Measurements from ENCODE around the gene SLC16A7.

DNA sequence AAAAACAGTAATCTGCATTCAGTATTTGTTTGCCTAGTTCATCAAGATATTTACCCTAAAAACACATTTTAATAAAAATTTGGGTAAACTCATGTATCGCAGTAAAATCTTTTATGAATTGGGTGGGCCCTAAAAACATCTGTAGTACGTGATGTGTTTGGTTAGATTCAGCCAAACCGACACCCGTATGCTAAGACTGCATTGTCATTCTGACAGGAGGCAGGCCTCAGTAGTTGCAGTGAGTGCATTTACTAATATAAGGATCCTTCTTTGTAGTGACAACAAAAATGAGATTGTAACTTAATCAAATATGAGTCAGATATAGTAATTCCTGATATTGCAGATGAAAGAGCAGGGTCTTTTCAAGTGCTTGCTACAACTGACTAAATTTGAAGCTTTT lies 191.8 kb downstream of the SLC16A7 start:
- TF ChIP-seq YY1 (IDR thresholded peaks at IDR 0.05; ENCODE audit: insufficient read depth, insufficient read length) (no peak), ZNF274 (IDR thresholded peaks at IDR 0.05; ENCODE audit: low read depth, low read length) (no peak), SUZ12 (IDR thresholded peaks at IDR 0.05; ENCODE audit: extremely low read depth, insufficient read depth, insufficient read length) (no peak)
